ENCODE measurements around the gene MAJIN. TPM values are rescaled to one million over a fixed set of nuclear protein-coding genes. Genes with fewer than 3 reads are reported as not detected.

MAJIN gene
- total RNA-seq, 4 donors from 2014 or later, result not detected

GRCh38 chr11:64892838-64893193 lies 79.1 kb downstream of the MAJIN start:
- peaks cover 22 to 32% (median 25%) of the 10 kb centered on the region in 4 donors for H3K4me1 ChIP-seq
- no peak overlapping the region for H3K4me3 ChIP-seq
- no peak overlapping the region for H3K27ac ChIP-seq (replicated peaks in 1 of 4)
- peaks cover 7 to 35% (median 30%) of the 10 kb centered on the region in 4 donors for H3K36me3 ChIP-seq
- DNase-seq (ENCODE audit: extremely low spot score), result no peak
- TF ChIP-seq EP300 (IDR thresholded peaks at IDR 0.05), result no peak
- TF ChIP-seq POLR2A (IDR thresholded peaks at IDR 0.05; ENCODE audit: low read depth), result no peak
- TF ChIP-seq POLR2AphosphoS5 (IDR thresholded peaks at IDR 0.05), result no peak
- TF ChIP-seq CTCF (IDR thresholded peaks at IDR 0.05), result no peak
- no peaks in the 10 kb centered on the region for H3K9me3 ChIP-seq
- WGBS, result 93% methylated on average over 6 of the region's 10 CpGs
- H3K27me3 ChIP-seq, result no peaks in the 10 kb centered on the region
- intact Hi-C loops (cut with DNase I), result loop anchor here (10.0 kb wide), 1 partner anchor 108 kb away; no protein-coding TSS in a partner anchor

GRCh38 chr11:64892411-64892831 lies 79.5 kb downstream of the MAJIN start:
- no peak for DNase-seq (ENCODE audit: extremely low spot score)
- Histone ChIP-seq H3K27ac (replicated peaks in 1 of 4) (no peak overlapping the region), H3K27me3 (no peaks in the 10 kb centered on the region), H3K36me3 (peaks cover 4 to 31% (median 26%) of the 10 kb centered on the region in 4 donors), H3K4me3 (no peak overlapping the region), H3K4me1 (peaks cover 26 to 36% (median 29%) of the 10 kb centered on the region in 4 donors), H3K9me3 (no peaks in the 10 kb centered on the region)
- no peak for TF ChIP-seq EP300 (IDR thresholded peaks at IDR 0.05)
- TF ChIP-seq POLR2AphosphoS5 (IDR thresholded peaks at IDR 0.05), result no peak
- TF ChIP-seq POLR2A (IDR thresholded peaks at IDR 0.05; ENCODE audit: low read depth), result no peak
- TF ChIP-seq CTCF (IDR thresholded peaks at IDR 0.05), result no peak
- intact Hi-C loops (cut with DNase I), result loop anchor here (10.0 kb wide), 1 partner anchor 108 kb away; no protein-coding TSS in a partner anchor
- 72% methylated on average over 9 of the region's 11 CpGs for WGBS

- H3K27me3 ChIP-seq, result no peaks in the 10 kb centered on the region
- H3K9me3 ChIP-seq, result no peaks in the 10 kb centered on the region
- no peak overlapping the region for H3K27ac ChIP-seq (replicated peaks in 1 of 4)
- WGBS, result 83% methylated on average over 5 of the region's 5 CpGs
- DNase-seq (ENCODE audit: extremely low spot score), result no peak
- no peak for TF ChIP-seq POLR2AphosphoS5 (IDR thresholded peaks at IDR 0.05)
- TF ChIP-seq CTCF (IDR thresholded peaks at IDR 0.05), result no peak
- TF ChIP-seq EP300 (IDR thresholded peaks at IDR 0.05), result no peak
- no peak for TF ChIP-seq POLR2A (IDR thresholded peaks at IDR 0.05; ENCODE audit: low read depth)
- H3K4me3 ChIP-seq, result no peak overlapping the region
- intact Hi-C loops (cut with DNase I), result loop anchor here (10.0 kb wide), 1 partner anchor 107 kb away; no protein-coding TSS in a partner anchor
- H3K36me3 ChIP-seq, result peaks cover 0 to 25% (median 21%) of the 10 kb centered on the region in 4 donors
- H3K4me1 ChIP-seq, result peaks cover 30 to 37% (median 34%) of the 10 kb centered on the region in 4 donors
Observed at GRCh38 chr11:64891880-64892279, 80.0 kb downstream of the MAJIN start.

- no peaks in the 10 kb centered on the region for H3K27me3 ChIP-seq
- no peak overlapping the region for H3K4me3 ChIP-seq
- intact Hi-C loops (cut with DNase I), result loop anchor here (10.0 kb wide), 1 partner anchor 107 kb away; no protein-coding TSS in a partner anchor
- H3K9me3 ChIP-seq, result no peaks in the 10 kb centered on the region
- DNase-seq (ENCODE audit: extremely low spot score), result no peak
- H3K4me1 ChIP-seq, result peaks cover 30 to 37% (median 34%) of the 10 kb centered on the region in 4 donors
- TF ChIP-seq EP300 (IDR thresholded peaks at IDR 0.05), result no peak
- no peak for TF ChIP-seq POLR2A (IDR thresholded peaks at IDR 0.05; ENCODE audit: low read depth)
- no peak for TF ChIP-seq POLR2AphosphoS5 (IDR thresholded peaks at IDR 0.05)
- TF ChIP-seq CTCF (IDR thresholded peaks at IDR 0.05), result no peak
- H3K36me3 ChIP-seq, result peaks cover 0 to 20% (median 15%) of the 10 kb centered on the region in 4 donors
- 90% methylated on average over 25 of the region's 25 CpGs for WGBS
- no peak overlapping the region for H3K27ac ChIP-seq (replicated peaks in 1 of 4)
Observed at GRCh38 chr11:64891215-64891848, 80.6 kb downstream of the MAJIN start.

Measured in esophagus muscularis mucosa (tissue), 4 donors.